COLO829 (cell line): Measurements from ENCODE around the gene SMARCAD1.
A peak's percentile ranks its signal among the peaks of the same experiment; 100 is the strongest.

ENCODE experiments used
- DNase-seq: peaks from one replicate; pipeline ENCODE4 v3.0.0; 2012; ENCODE audit warnings: low spot score

Gene SMARCAD1

GRCh38 chr4:94207469-94208224 is at the start of gene SMARCAD1:
Gene SMARCAD1 (plus strand): TSS chr4:94207865. CDS start chr4:94208395, 530 bp downstream.
- DNase-seq, result peak; percentile 92

- no peak for DNase-seq
Measured at GRCh38 chr4:94158883-94159282, 48.8 kb upstream of the SMARCAD1 start.

- DNase-seq, result no peak
Measured at GRCh38 chr4:94159790-94160189, 47.9 kb upstream of the SMARCAD1 start.

- no peak for DNase-seq
Measured at GRCh38 chr4:94160774-94161173, 46.9 kb upstream of the SMARCAD1 start.

- no peak for DNase-seq
Measured at GRCh38 chr4:94165256-94165655, 42.4 kb upstream of the SMARCAD1 start.

GRCh38 chr4:94168321-94168720 is 39.3 kb upstream of the SMARCAD1 start:
- DNase-seq, result no peak

- DNase-seq, result no peak
Measured at GRCh38 chr4:94169803-94170372, 37.8 kb upstream of the SMARCAD1 start.

- DNase-seq, result no peak
Measured at GRCh38 chr4:94171616-94172015, 36.0 kb upstream of the SMARCAD1 start.

GRCh38 chr4:94175553-94176261 is 32.0 kb upstream of the SMARCAD1 start:
- no peak for DNase-seq

GRCh38 chr4:94177822-94178221 is 29.8 kb upstream of the SMARCAD1 start:
- no peak for DNase-seq

- DNase-seq, result no peak
Measured at GRCh38 chr4:94181815-94182214, 25.9 kb upstream of the SMARCAD1 start.

GRCh38 chr4:94202769-94203168 is 4.9 kb upstream of the SMARCAD1 start:
- DNase-seq, result no peak

- DNase-seq, result no peak
Measured at GRCh38 chr4:94208266-94208665, 601 bp downstream of the SMARCAD1 start.

GRCh38 chr4:94208918-94209317 is 1.3 kb downstream of the SMARCAD1 start:
- no peak for DNase-seq

- no peak for DNase-seq
Measured at GRCh38 chr4:94211861-94212260, 4.2 kb downstream of the SMARCAD1 start.

- no peak for DNase-seq
Measured at GRCh38 chr4:94214703-94215319, 7.1 kb downstream of the SMARCAD1 start.

GRCh38 chr4:94216394-94216793 is 8.7 kb downstream of the SMARCAD1 start:
- no peak for DNase-seq

GRCh38 chr4:94219402-94219801 is 11.7 kb downstream of the SMARCAD1 start:
- DNase-seq, result no peak

- DNase-seq, result no peak
Measured at GRCh38 chr4:94221916-94222315, 14.3 kb downstream of the SMARCAD1 start.

GRCh38 chr4:94225449-94225848 is 17.8 kb downstream of the SMARCAD1 start:
- DNase-seq, result no peak

GRCh38 chr4:94226763-94227162 is 19.1 kb downstream of the SMARCAD1 start:
- no peak for DNase-seq

- no peak for DNase-seq
Measured at GRCh38 chr4:94228493-94229216, 21.0 kb downstream of the SMARCAD1 start.
